ENCODE data around the gene SDR42E2. TPM values are rescaled to one million over a fixed set of nuclear protein-coding genes. Genes with fewer than 3 reads are reported as not detected.

The SDR42E2 gene
- total and polyA plus RNA-seq, 2 donors (not counting 1 experiment from before 2014, with no cell fraction given): 0.12 to 0.62 TPM

DNA sequence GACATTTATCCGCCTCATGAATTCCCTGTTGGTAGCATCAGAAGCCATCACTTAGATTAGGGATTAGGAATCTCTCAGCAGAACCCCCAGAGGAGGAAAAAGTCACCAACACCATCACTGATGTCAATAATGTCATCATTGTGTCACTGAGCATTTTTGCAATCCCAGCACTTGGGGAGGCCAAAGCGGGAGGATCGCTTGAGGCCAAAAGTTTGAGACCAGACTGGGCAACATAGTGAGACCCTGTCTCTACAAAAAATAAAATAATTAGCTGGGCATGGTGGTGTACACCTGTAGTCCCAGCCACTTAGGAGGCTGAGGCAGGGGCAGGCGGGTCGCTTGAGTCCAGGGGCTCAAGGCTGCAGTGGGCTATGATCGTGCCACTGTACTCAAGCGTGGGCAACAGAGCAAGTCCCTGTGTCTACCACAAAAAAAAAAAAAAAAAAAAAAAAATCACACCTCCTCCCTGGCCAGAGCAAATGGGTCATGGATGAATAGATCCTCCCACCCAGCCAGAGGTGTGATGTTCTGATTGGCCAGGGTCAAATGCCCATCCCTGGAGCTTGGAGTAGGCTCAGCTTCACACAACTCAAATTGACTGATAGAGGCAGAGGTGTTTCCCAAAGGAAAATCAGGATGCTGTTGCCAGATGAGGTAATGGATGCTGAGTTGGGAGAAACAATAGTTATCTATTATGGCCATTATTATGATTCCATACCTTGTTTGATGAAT, 38.4 kb upstream of the SDR42E2 start:
- ATAC-seq (ENCODE audit: low read depth) (no peak), DNase-seq (no peak)
- Mint-ChIP-seq H3K4me1 (peaks cover 12% of the 10 kb centered on the region), H3K27me3 (peaks cover 11% of the 10 kb centered on the region), H3K4me3 (no peak overlapping the region), H3K27ac (no peak overlapping the region), H3K9me3 (ENCODE audit: insufficient read depth) (peaks cover 7% of the 10 kb centered on the region)
- TF ChIP-seq, protein P1, sequence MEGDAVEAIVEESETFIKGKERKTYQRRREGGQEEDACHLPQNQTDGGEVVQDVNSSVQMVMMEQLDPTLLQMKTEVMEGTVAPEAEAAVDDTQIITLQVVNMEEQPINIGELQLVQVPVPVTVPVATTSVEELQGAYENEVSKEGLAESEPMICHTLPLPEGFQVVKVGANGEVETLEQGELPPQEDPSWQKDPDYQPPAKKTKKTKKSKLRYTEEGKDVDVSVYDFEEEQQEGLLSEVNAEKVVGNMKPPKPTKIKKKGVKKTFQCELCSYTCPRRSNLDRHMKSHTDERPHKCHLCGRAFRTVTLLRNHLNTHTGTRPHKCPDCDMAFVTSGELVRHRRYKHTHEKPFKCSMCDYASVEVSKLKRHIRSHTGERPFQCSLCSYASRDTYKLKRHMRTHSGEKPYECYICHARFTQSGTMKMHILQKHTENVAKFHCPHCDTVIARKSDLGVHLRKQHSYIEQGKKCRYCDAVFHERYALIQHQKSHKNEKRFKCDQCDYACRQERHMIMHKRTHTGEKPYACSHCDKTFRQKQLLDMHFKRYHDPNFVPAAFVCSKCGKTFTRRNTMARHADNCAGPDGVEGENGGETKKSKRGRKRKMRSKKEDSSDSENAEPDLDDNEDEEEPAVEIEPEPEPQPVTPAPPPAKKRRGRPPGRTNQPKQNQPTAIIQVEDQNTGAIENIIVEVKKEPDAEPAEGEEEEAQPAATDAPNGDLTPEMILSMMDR (IDR thresholded peaks at IDR 0.05): no peak
- TF ChIP-seq EZH2 (IDR thresholded peaks at IDR 0.05; ENCODE audit: borderline replicate concordance, insufficient read depth, low read depth, low read length, poor library complexity, severe bottlenecking): no peak
- 83% methylated on average over 3 of the region's 7 CpGs for WGBS (ENCODE audit: insufficient coverage)
- peaks cover 4 to 5% of the 10 kb centered on the region in 2 donors for H3K4me1 ChIP-seq (ENCODE audit: control insufficient read depth in 2 of 2, insufficient read depth in 2 of 2, low read length in 2 of 2)
- H2AFZ ChIP-seq (ENCODE audit: insufficient read depth, low read depth, low read length, poor library complexity, severe bottlenecking): no peak overlapping the region
- H4K20me1 ChIP-seq (ENCODE audit: control insufficient read depth, insufficient read depth, low read length, poor library complexity, severe bottlenecking): no peaks in the 10 kb centered on the region
- H3K4me3 ChIP-seq (ENCODE audit: control extremely low read depth in 1 of 5, extremely low read depth in 1 of 5, insufficient read depth in 1 of 5, low read depth in 2 of 5, low read length in 4 of 5): no peak overlapping the region
- H3K9me3 ChIP-seq (ENCODE audit: control extremely low read depth in 1 of 3, control insufficient read depth in 2 of 3, insufficient read depth in 1 of 3, low read length in 2 of 3): peaks cover 0 to 1% (median 0%) of the 10 kb centered on the region in 3 donors
- no peak overlapping the region for H3K27ac ChIP-seq (ENCODE audit: low read length in 2 of 2)
- POLR2A ChIA-PET: no interaction called here
- H3K9ac ChIP-seq (ENCODE audit: low read length): no peak overlapping the region
- H3K79me2 ChIP-seq (ENCODE audit: control insufficient read depth, insufficient read depth, low read length): no peaks in the 10 kb centered on the region
- no peak overlapping the region for H3K4me2 ChIP-seq (replicated peaks; ENCODE audit: low read depth, low read length, poor library complexity, severe bottlenecking)
- H3K36me3 ChIP-seq (replicated peaks in 1 of 2; ENCODE audit: control extremely low read depth in 1 of 2, control insufficient read depth in 1 of 2, extremely low read depth in 1 of 2, insufficient read depth in 2 of 2, low read length in 1 of 2): no peaks in the 10 kb centered on the region
- intact Hi-C loops (cut with micrococcal nuclease): no loop called here
- peaks cover 0 to 2% (median 0%) of the 10 kb centered on the region in 4 experiments for H3K27me3 ChIP-seq (replicated peaks in 1 of 4; ENCODE audit: control extremely low read depth in 1 of 4, control insufficient read depth in 3 of 4, insufficient read depth in 4 of 4, low read length in 3 of 4)
- CTCF ChIA-PET: no interaction called here

DNA sequence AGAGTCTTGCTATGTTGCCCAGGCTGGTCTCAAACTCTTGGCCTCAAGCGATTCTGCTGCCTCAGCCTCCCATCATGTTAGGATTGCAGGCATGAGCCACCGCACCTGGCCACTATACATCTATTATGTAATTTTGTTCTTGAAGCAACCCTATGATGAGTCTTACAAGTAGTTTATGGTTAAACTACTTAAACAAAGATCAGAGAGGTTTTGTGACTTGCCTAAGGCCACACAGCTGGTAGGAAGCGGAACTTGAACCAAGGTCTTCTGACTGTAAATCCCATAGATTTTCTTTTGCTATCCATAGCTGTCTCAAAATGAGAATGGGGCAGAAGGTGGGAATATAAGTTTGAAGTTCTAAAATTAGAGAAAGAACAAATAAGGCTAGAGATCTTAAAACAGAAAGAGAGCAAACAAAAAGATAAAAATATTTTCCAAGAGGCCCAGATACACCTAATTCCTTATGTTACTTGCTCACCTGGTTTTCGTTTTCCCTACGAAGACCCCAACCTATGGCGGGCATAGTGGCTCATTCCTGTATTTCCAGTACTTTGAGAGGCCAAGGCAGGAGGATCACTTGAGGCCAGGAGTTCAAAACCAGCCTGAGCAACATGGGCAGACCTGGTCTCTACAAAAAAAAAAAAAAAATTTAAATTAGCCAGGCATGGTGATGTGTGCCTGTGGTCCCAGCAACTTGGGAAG, 37.6 kb upstream of the SDR42E2 start:
- Histone ChIP-seq H3K27me3 (replicated peaks in 1 of 4; ENCODE audit: control extremely low read depth in 1 of 4, control insufficient read depth in 3 of 4, insufficient read depth in 4 of 4, low read length in 3 of 4) (peaks cover 0 to 6% (median 0%) of the 10 kb centered on the region in 4 experiments), H3K79me2 (ENCODE audit: control insufficient read depth, insufficient read depth, low read length) (no peaks in the 10 kb centered on the region), H3K4me1 (ENCODE audit: control insufficient read depth in 2 of 2, insufficient read depth in 2 of 2, low read length in 2 of 2) (peaks cover 4 to 5% of the 10 kb centered on the region in 2 donors), H3K27ac (ENCODE audit: low read length in 2 of 2) (no peak overlapping the region), H3K4me2 (replicated peaks; ENCODE audit: low read depth, low read length, poor library complexity, severe bottlenecking) (no peak overlapping the region), H2AFZ (ENCODE audit: insufficient read depth, low read depth, low read length, poor library complexity, severe bottlenecking) (no peak overlapping the region), H3K4me3 (ENCODE audit: control extremely low read depth in 1 of 5, extremely low read depth in 1 of 5, insufficient read depth in 1 of 5, low read depth in 2 of 5, low read length in 4 of 5) (no peak overlapping the region), H3K36me3 (replicated peaks in 1 of 2; ENCODE audit: control extremely low read depth in 1 of 2, control insufficient read depth in 1 of 2, extremely low read depth in 1 of 2, insufficient read depth in 2 of 2, low read length in 1 of 2) (no peaks in the 10 kb centered on the region), H3K9me3 (ENCODE audit: control extremely low read depth in 1 of 3, control insufficient read depth in 2 of 3, insufficient read depth in 1 of 3, low read length in 2 of 3) (peaks cover 0 to 1% (median 0%) of the 10 kb centered on the region in 3 donors), H4K20me1 (ENCODE audit: control insufficient read depth, insufficient read depth, low read length, poor library complexity, severe bottlenecking) (no peaks in the 10 kb centered on the region), H3K9ac (ENCODE audit: low read length) (no peak overlapping the region)
- intact Hi-C loops (cut with micrococcal nuclease): no loop called here
- no peak overlapping the region for H3K27ac Mint-ChIP-seq
- WGBS (ENCODE audit: insufficient coverage): 79% methylated on average over 3 of the region's 6 CpGs
- DNase-seq (no peak), ATAC-seq (ENCODE audit: low read depth) (no peak)
- POLR2A ChIA-PET: no interaction called here
- H3K4me1 Mint-ChIP-seq: peaks cover 12% of the 10 kb centered on the region
- H3K4me3 Mint-ChIP-seq: no peak overlapping the region
- H3K9me3 Mint-ChIP-seq (ENCODE audit: insufficient read depth): peaks cover 7% of the 10 kb centered on the region
- H3K27me3 Mint-ChIP-seq: peaks cover 11% of the 10 kb centered on the region
- CTCF ChIA-PET: no interaction called here
- TF ChIP-seq EZH2 (IDR thresholded peaks at IDR 0.05; ENCODE audit: borderline replicate concordance, insufficient read depth, low read depth, low read length, poor library complexity, severe bottlenecking): no peak
- TF ChIP-seq, protein P1 (IDR thresholded peaks at IDR 0.05): no peak
